CD14-positive monocyte (primary cell): ENCODE results near the gene CREB1. TPM values are rescaled to one million over a fixed set of nuclear protein-coding genes. Genes with fewer than 3 reads are reported as not detected.
A peak's percentile ranks its signal among the peaks of the same experiment; 100 is the strongest.

Experiments
- DNase-seq, 3 donors: peaks; one replicate each; pipeline ENCODE4 v3.0.0-alpha.2; 2011 to 2022
- H2AFZ ChIP-seq: 2 replicates; pipeline ENCODE4 v1.6.0; 2012; ENCODE audit warnings: mild to moderate bottlenecking, low read depth, low read length, inconsistent platforms; ENCODE audit not compliant: insufficient read depth, poor library complexity, severe bottlenecking
- H3K27ac ChIP-seq, 2 donors: 1 replicate in 1 of 2; 2 replicates in 1 of 2; pipeline ENCODE4 v1.5.1; 2012 to 2013; ENCODE audit warnings: low read length in 2 of 2, control low read depth in 1 of 2, inconsistent platforms in 1 of 2, low read depth in 1 of 2, mild to moderate bottlenecking in 1 of 2
- H3K27me3 ChIP-seq, 2 donors: one replicate each; pipeline versions ENCODE4 v1.6.0 to v1.6.1; 2011 to 2013; ENCODE audit warnings: low read length in 2 of 2; ENCODE audit not compliant: control insufficient read depth in 2 of 2, insufficient read depth in 2 of 2
- H3K36me3 ChIP-seq, 2 donors: replicated peaks in 1 of 2; 1 replicate in 1 of 2; 2 replicates in 1 of 2; pipeline versions ENCODE4 v1.5.1 to v1.6.1; 2012 to 2013; ENCODE audit warnings: low read length in 2 of 2, control low read depth in 1 of 2, inconsistent platforms in 1 of 2, mild to moderate bottlenecking in 1 of 2; ENCODE audit not compliant: insufficient read depth in 2 of 2, control insufficient read depth in 1 of 2
- H3K4me1 ChIP-seq, 2 donors: 1 replicate in 1 of 2; 2 replicates in 1 of 2; pipeline versions ENCODE4 v1.5.1 to v1.6.1; 2012 to 2013; ENCODE audit warnings: low read length in 2 of 2, control low read depth in 1 of 2, inconsistent platforms in 1 of 2, mild to moderate bottlenecking in 1 of 2, moderate library complexity in 1 of 2; ENCODE audit not compliant: insufficient read depth in 2 of 2, control insufficient read depth in 1 of 2
- H3K4me2 ChIP-seq: replicated peaks from 2 replicates; pipeline ENCODE3; 2012; ENCODE audit warnings: low read length, moderate library complexity, mild to moderate bottlenecking; ENCODE audit not compliant: poor library complexity, severe bottlenecking; ENCODE audit errors: extremely low read depth
- H3K4me3 ChIP-seq, 3 experiments: fragments of 200-600 bp in 1 of 3; sonication (generic) in 1 of 3; replicated peaks in 1 of 3; 1 replicate in 2 of 3; 2 replicates in 1 of 3; pipeline ENCODE4 v1.5.1; 2011 to 2013; ENCODE audit warnings: low read length in 3 of 3, mild to moderate bottlenecking in 3 of 3, control low read depth in 2 of 3, low read depth in 2 of 3, inconsistent platforms in 1 of 3, moderate library complexity in 1 of 3
- H3K79me2 ChIP-seq: 2 replicates; pipeline ENCODE4 v1.6.0; 2012; ENCODE audit warnings: mild to moderate bottlenecking, control low read depth, inconsistent platforms, low read length, moderate library complexity; ENCODE audit not compliant: insufficient read depth
- H3K9ac ChIP-seq: 2 replicates; pipeline ENCODE4 v1.6.0; 2017; ENCODE audit warnings: low read length, mild to moderate bottlenecking; ENCODE audit not compliant: insufficient read depth, poor library complexity, severe bottlenecking
- H3K9me3 ChIP-seq, 2 donors: replicated peaks in 1 of 2; 1 replicate in 1 of 2; 2 replicates in 1 of 2; pipeline versions ENCODE4 v1.5.1 to v1.6.1; 2012 to 2013; ENCODE audit warnings: low read length in 2 of 2, control low read depth in 1 of 2; ENCODE audit not compliant: control insufficient read depth in 1 of 2, insufficient read depth in 1 of 2
- H4K20me1 ChIP-seq: 2 replicates; pipeline ENCODE4 v1.6.0; 2012; ENCODE audit warnings: mild to moderate bottlenecking, low read length, control low read depth, moderate library complexity; ENCODE audit not compliant: insufficient read depth
- H3K27ac Mint-ChIP-seq, 7 donors: one replicate each; pipeline ENCODE4 v1.8.0; 2020; ENCODE audit warnings: mild to moderate bottlenecking in 7 of 7, mixed read lengths in 7 of 7, moderate library complexity in 6 of 7, inconsistent platforms in 2 of 7
- H3K27me3 Mint-ChIP-seq, 3 donors: one replicate each; pipeline ENCODE4 v1.8.0; 2021 to 2022; ENCODE audit warnings: low read depth in 3 of 3, mild to moderate bottlenecking in 3 of 3, mixed read lengths in 3 of 3, moderate library complexity in 3 of 3, inconsistent platforms in 1 of 3
- H3K36me3 Mint-ChIP-seq, 2 donors: one replicate each; pipeline ENCODE4 v1.8.0; 2020; ENCODE audit warnings: mixed read lengths in 2 of 2, inconsistent platforms in 1 of 2, mild to moderate bottlenecking in 1 of 2
- H3K4me1 Mint-ChIP-seq: one replicate; pipeline ENCODE4 v1.8.0; 2020; ENCODE audit warnings: mild to moderate bottlenecking, mixed read lengths
- H3K4me3 Mint-ChIP-seq, 2 donors: one replicate each; pipeline ENCODE4 v1.8.0; 2020; ENCODE audit warnings: mild to moderate bottlenecking in 2 of 2, mixed read lengths in 2 of 2, moderate library complexity in 1 of 2
- H3K9me3 Mint-ChIP-seq, 7 donors: one replicate each; pipeline ENCODE4 v1.8.0; 2020 to 2022; ENCODE audit warnings: mixed read lengths in 7 of 7, mild to moderate bottlenecking in 6 of 7, moderate library complexity in 6 of 7, inconsistent platforms in 2 of 7
- CTCF ChIP-seq: fragments of 200-600 bp; IDR thresholded peaks from one replicate; pipeline ENCODE4 v1.8.0; 2022; ENCODE audit warnings: antibody characterized with exemption, mild to moderate bottlenecking
- WGBS: methylation state at CpG from one replicate; pipeline ENCODE4 v1.1.5; 2013; ENCODE audit warnings: missing lambda C conversion rate; ENCODE audit not compliant: insufficient coverage; 5-methylcytosine and 5-hydroxymethylcytosine counted together
- intact Hi-C, 2 donors: fragments of 100-400 bp; cut with micrococcal nuclease; formaldehyde crosslinking; loops; one replicate each; pipeline versions ENCODE4 v1.15.0 to v1.15.1; 2023
- polyA minus RNA-seq: library from RNA; depleted of rRNA, polyadenylated mRNA; stranded (reverse); fragments of >200 nt; gene quantifications from 2 replicates; pipeline ENCODE4 v1.2.3, GENCODE V29; 2012
- polyA plus RNA-seq, 3 donors: library from polyadenylated mRNA; depleted of rRNA in 1 of 3; unstranded in 2 of 3; stranded (reverse) in 1 of 3; fragments of 300-500 nt in 2 of 3; fragments of >200 nt in 1 of 3; fragmentation: Illumina TruSeq in 2 of 3; gene quantifications; 1 replicate in 2 of 3; 2 replicates in 1 of 3; pipeline ENCODE4 v1.2.3, GENCODE V29; 2012 to 2021
- total RNA-seq, 12 experiments: library from RNA in 1 of 12; stranded (reverse) in 1 of 12; fragments of 120-200 nt in 1 of 12; gene quantifications; one replicate each; pipeline ENCODE4 v1.2.4 and lab custom pipeline; 2013 to 2026; ENCODE audit warnings: mixed read lengths in 6 of 12, inconsistent platforms in 1 of 12

The CREB1 gene
- total RNA-seq (2013) = 83.3 TPM
- polyA plus RNA-seq (10 to 100 TPM; 43.3 to 60.5 (median 55.2) TPM), polyA minus RNA-seq (42.1 and 71.2 TPM in 2 replicates), total RNA-seq (lab: John Stamatoyannopoulos, UW) (56.5 to 96.5 (median 72.2) reads per million in 11 experiments)

- H3K27me3 Mint-ChIP-seq = peaks cover 0 to 10% (median 0%) of the 10 kb centered on the region in 3 donors
- H3K4me2 ChIP-seq = peak within 1 kb of the TSS; percentile 82
- peaks cover 59% of the 10 kb centered on the region for H3K79me2 ChIP-seq
- H3K9ac ChIP-seq = peak within 1 kb of the TSS; percentile 100
- no peaks in the 10 kb centered on the region for H3K36me3 ChIP-seq
- intact Hi-C loops = loop anchor here (5.0 kb wide), 1 partner anchor 47 kb away; no protein-coding TSS in a partner anchor
- H2AFZ ChIP-seq = peak within 1 kb of the TSS; percentile 49
- peaks cover 49 to 63% of the 10 kb centered on the region in 2 donors for H3K4me1 ChIP-seq
- H3K36me3 Mint-ChIP-seq = peaks cover 4 to 24% of the 10 kb centered on the region in 2 donors
- WGBS = under 1% methylated on average over 92 of the region's 92 CpGs
- peaks cover 36% of the 10 kb centered on the region for H4K20me1 ChIP-seq
- H3K27me3 ChIP-seq = no peaks in the 10 kb centered on the region
- peak; percentile 99 to 100 (median 100) for DNase-seq
- peak within 1 kb of the TSS; percentile 99 to 100 (median 100) for H3K27ac Mint-ChIP-seq
- peak within 1 kb of the TSS; percentile 92 to 99 for H3K4me3 Mint-ChIP-seq
- peaks cover 0 to 3% (median 0%) of the 10 kb centered on the region in 7 donors for H3K9me3 Mint-ChIP-seq
- TF ChIP-seq CTCF = no peak
- peaks cover 64% of the 10 kb centered on the region for H3K4me1 Mint-ChIP-seq
- H3K4me3 ChIP-seq = peak within 1 kb of the TSS; percentile 81 to 99 (median 96)
- H3K9me3 ChIP-seq = no peaks in the 10 kb centered on the region
- peak within 1 kb of the TSS; percentile 96 to 100 for H3K27ac ChIP-seq
Measured at GRCh38 chr2:207529330-207530159, at the start of gene CREB1. CREB1 (plus strand) TSS chr2:207529962; CDS start chr2:207555636, 25,674 bp downstream.

GRCh38 chr2:207480521-207481040 is 49.2 kb upstream of the CREB1 start:
- Histone ChIP-seq H3K4me1 (peaks cover 28 to 35% of the 10 kb centered on the region in 2 donors), H3K9ac (no peak overlapping the region), H4K20me1 (no peaks in the 10 kb centered on the region), H2AFZ (peak overlapping the region; percentile 50), H3K36me3 (no peaks in the 10 kb centered on the region), H3K79me2 (no peaks in the 10 kb centered on the region), H3K9me3 (no peaks in the 10 kb centered on the region), H3K4me2 (peak overlapping the region; percentile 41), H3K4me3 (peak overlapping the region in 1 of 3 experiments; percentile 23), H3K27me3 (no peaks in the 10 kb centered on the region), H3K27ac (peak overlapping the region; percentile 58 to 78)
- WGBS = 72% methylated on average over 2 of the region's 4 CpGs
- H3K36me3 Mint-ChIP-seq = no peaks in the 10 kb centered on the region
- peak overlapping the region; percentile 81 to 94 (median 87) for H3K27ac Mint-ChIP-seq
- peaks cover 43% of the 10 kb centered on the region for H3K4me1 Mint-ChIP-seq
- intact Hi-C loops = loop anchor here (5.0 kb wide), 1 partner anchor 47 kb away; the partner anchor contains the start of gene CREB1 (in 2 of the 2)
- peaks cover 0 to 2% (median under 1%) of the 10 kb centered on the region in 3 donors for H3K27me3 Mint-ChIP-seq
- no peaks in the 10 kb centered on the region for H3K9me3 Mint-ChIP-seq
- DNase-seq = peak; percentile 36 to 52 (median 41)
- peak overlapping the region in 1 of 2 donors; percentile 33 for H3K4me3 Mint-ChIP-seq
- TF ChIP-seq CTCF = no peak
